IMR-90 (cell line): ENCODE data around the gene ATP6V1G1. TPM values are rescaled to one million over a fixed set of nuclear protein-coding genes. Genes with fewer than 3 reads are reported as not detected.

ENCODE experiments used
- ATAC-seq: fragments of 200-7000 bp; cut with Tn5 transposase; 2 replicates; pipeline ENCODE4 v1.9.1; 2020; ENCODE audit warnings: low read depth, mild to moderate bottlenecking, moderate library complexity
- BruUV-seq: library from RNA; stranded (reverse); fragments of 400-500 nt; replicated peaks from 2 replicates; lab custom pipeline; 2021; lab: Mats Ljungman, UMichigan
- CTCF ChIA-PET: fragments of 300-600 bp; formaldehyde crosslinking; extraction: SDS; loops from one replicate; lab custom pipeline; 2021; ENCODE audit warnings: antibody characterized with exemption; lab: Yijun Ruan, JAX
- POLR2A ChIA-PET: fragments of 300-600 bp; sonication (Branson Sonifier 250); formaldehyde crosslinking; loops from one replicate; lab custom pipeline; 2022; ENCODE audit warnings: antibody characterized with exemption; ENCODE audit not compliant: unreplicated experiment; lab: Charles Lee
- DNase-seq: peaks from one replicate; pipeline ENCODE4 v3.0.0; 2013
- H2AFZ ChIP-seq: replicated peaks from 2 replicates; pipeline ENCODE3; 2013; ENCODE audit warnings: low read length, mild to moderate bottlenecking; ENCODE audit not compliant: poor library complexity
- H2AK5ac ChIP-seq: 2 replicates; pipeline ENCODE4 v1.6.1; 2013; ENCODE audit warnings: low read depth, low read length, inconsistent platforms
- H2AK9ac ChIP-seq: replicated peaks from 2 replicates; pipeline ENCODE3; 2013; ENCODE audit warnings: mild to moderate bottlenecking, low read depth, low read length, moderate library complexity; ENCODE audit not compliant: poor library complexity
- H2BK120ac ChIP-seq: 2 replicates; pipeline ENCODE4 v1.6.1; 2013; ENCODE audit warnings: low read depth, low read length, inconsistent platforms
- H2BK15ac ChIP-seq: 3 replicates; pipeline ENCODE4 v1.6.1; 2013; ENCODE audit warnings: low read depth, low read length, inconsistent platforms
- H2BK20ac ChIP-seq: 2 replicates; pipeline ENCODE4 v1.6.1; 2013; ENCODE audit warnings: low read depth, mild to moderate bottlenecking, inconsistent platforms, low read length, moderate library complexity
- H2BK5ac ChIP-seq: 2 replicates; pipeline ENCODE4 v1.6.1; 2013; ENCODE audit warnings: mild to moderate bottlenecking, low read depth, low read length, inconsistent platforms; ENCODE audit not compliant: poor library complexity, severe bottlenecking
- H3K14ac ChIP-seq: replicated peaks from 2 replicates; pipeline ENCODE4 v1.6.1; 2013; ENCODE audit warnings: low read depth, low read length, inconsistent platforms
- H3K18ac ChIP-seq: 2 replicates; pipeline ENCODE4 v1.6.1; 2013; ENCODE audit warnings: low read depth, low read length, control low read depth
- H3K23ac ChIP-seq: 2 replicates; pipeline ENCODE4 v1.6.1; 2013; ENCODE audit warnings: low read depth, low read length, inconsistent platforms
- H3K27ac ChIP-seq: 2 replicates; pipeline ENCODE4 v1.5.1; 2013; ENCODE audit warnings: mild to moderate bottlenecking, control low read depth, low read length; ENCODE audit not compliant: insufficient read depth
- H3K27me3 ChIP-seq: 2 replicates; pipeline ENCODE4 v1.6.1; 2013; ENCODE audit warnings: low read length; ENCODE audit not compliant: control insufficient read depth, insufficient read depth
- H3K36me3 ChIP-seq: 2 replicates; pipeline ENCODE4 v1.6.1; 2013; ENCODE audit warnings: low read length, mixed read lengths; ENCODE audit not compliant: control insufficient read depth, insufficient read depth
- H3K4ac ChIP-seq: 2 replicates; pipeline ENCODE4 v1.6.1; 2013; ENCODE audit warnings: low read depth, low read length, inconsistent platforms
- H3K4me1 ChIP-seq: 2 replicates; pipeline ENCODE4 v1.6.1; 2013; ENCODE audit warnings: low read length, mixed read lengths; ENCODE audit not compliant: control insufficient read depth, insufficient read depth
- H3K4me2 ChIP-seq: 2 replicates; pipeline ENCODE4 v1.6.1; 2013; ENCODE audit warnings: low read depth, mild to moderate bottlenecking, control low read depth, low read length, moderate library complexity
- H3K4me3 ChIP-seq: 2 replicates; pipeline ENCODE4 v1.5.1; 2013; ENCODE audit warnings: low read depth, mild to moderate bottlenecking, control low read depth, low read length, moderate library complexity; ENCODE audit not compliant: insufficient read depth
- H3K56ac ChIP-seq: 2 replicates; pipeline ENCODE4 v1.6.1; 2013; ENCODE audit warnings: low read length, inconsistent platforms; ENCODE audit not compliant: insufficient read depth; ENCODE audit errors: extremely low read depth
- H3K79me1 ChIP-seq, 2 experiments: 2 replicates each; pipeline ENCODE4 v1.6.1; 2013; ENCODE audit warnings: low read length in 2 of 2, inconsistent platforms in 1 of 2, low read depth in 1 of 2
- H3K9ac ChIP-seq: 2 replicates; pipeline ENCODE4 v1.6.1; 2013; ENCODE audit warnings: low read depth, low read length, control low read depth
- H3K9me1 ChIP-seq: 2 replicates; pipeline ENCODE4 v1.6.1; 2013; ENCODE audit warnings: low read length, inconsistent platforms; ENCODE audit not compliant: insufficient read depth
- H3K9me3 ChIP-seq: 2 replicates; pipeline ENCODE4 v1.6.1; 2013; ENCODE audit warnings: low read length; ENCODE audit not compliant: control insufficient read depth, insufficient read depth
- H4K20me1 ChIP-seq: 2 replicates; pipeline ENCODE4 v1.6.1; 2013; ENCODE audit warnings: low read length, inconsistent platforms; ENCODE audit not compliant: insufficient read depth
- H4K5ac ChIP-seq: 2 replicates; pipeline ENCODE4 v1.6.1; 2013; ENCODE audit warnings: mild to moderate bottlenecking, low read depth, low read length, control low read depth
- H4K8ac ChIP-seq, 2 experiments: 2 replicates each; pipeline ENCODE4 v1.6.1; 2013; ENCODE audit warnings: low read depth in 2 of 2, low read length in 2 of 2, control low read depth in 1 of 2, inconsistent platforms in 1 of 2
- H4K91ac ChIP-seq: 2 replicates; pipeline ENCODE4 v1.6.1; 2013; ENCODE audit warnings: low read depth, low read length, inconsistent platforms; ENCODE audit not compliant: insufficient read depth
- RCOR1 ChIP-seq: IDR thresholded peaks from 2 replicates; pipeline ENCODE4 v1.6.1; 2012; ENCODE audit warnings: mild to moderate bottlenecking, low read length, improper control_type of control experiment; ENCODE audit not compliant: insufficient replicate concordance
- WGBS, 2 experiments: methylation state at CpG; one replicate each; pipeline versions ENCODE4 v1.1.5 to v1.1.7; 2013; ENCODE audit warnings: missing lambda C conversion rate in 2 of 2; ENCODE audit not compliant: insufficient read length in 1 of 2; ENCODE audit errors: extremely low coverage in 2 of 2; 5-methylcytosine and 5-hydroxymethylcytosine counted together
- dilution Hi-C: fragments of 300-500 bp; cut with HindIII; formaldehyde crosslinking; loops from one replicate; pipeline ENCODE4 v1.14.3; 2018; ENCODE audit warnings: low sequenced_read_pairs; ENCODE audit not compliant: unreplicated experiment
- in situ Hi-C: fragments of 300-500 bp; cut with MboI; formaldehyde crosslinking; loops from 3 replicates; pipeline ENCODE4 v1.14.3; 2019; ENCODE audit warnings: low sequenced_read_pairs, inconsistent platforms, mixed read lengths
- intact Hi-C: fragments of 100-400 bp; cut with micrococcal nuclease; formaldehyde crosslinking; loops from 2 replicates; pipeline ENCODE4 v1.10.0; 2022
- polyA plus RNA-seq, 3 experiments: library from polyadenylated mRNA; depleted of rRNA; stranded (reverse); fragments of >200 nt; gene quantifications; 2 replicates each; pipeline ENCODE4 v1.2.3, GENCODE V29; 2012; ENCODE audit warnings: low replicate concordance in 1 of 3
- total RNA-seq: library from RNA; depleted of rRNA; stranded (reverse); fragments of >200 nt; gene quantifications from 2 replicates; pipeline ENCODE4 v1.2.3, GENCODE V29; 2012

Gene ATP6V1G1
- total and polyA plus RNA-seq, 2 of the 4 experiments (the other 2 are of a cell fraction) = 52.0 to 70.9 TPM

DNA sequence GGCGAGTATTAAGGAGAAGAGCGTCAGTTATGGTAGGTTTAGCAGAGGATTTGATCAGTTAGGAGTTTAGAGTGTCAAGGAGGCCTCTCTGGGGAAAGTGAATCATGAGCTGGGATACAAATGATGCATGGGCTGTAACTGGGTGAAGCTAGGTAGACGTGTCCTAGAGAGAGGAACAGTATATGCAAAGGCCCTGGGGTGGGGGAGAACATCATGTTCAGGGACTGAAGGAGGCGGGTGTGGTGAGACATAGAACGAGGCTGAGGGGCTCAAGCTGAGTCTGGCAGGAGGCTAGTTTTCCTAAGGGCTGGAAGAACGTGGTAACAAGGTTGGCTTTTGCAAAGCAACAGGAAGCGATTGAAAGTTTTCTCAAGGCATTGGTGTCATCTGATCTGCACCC lies 34.0 kb downstream of the ATP6V1G1 start:
- CTCF ChIA-PET = interaction anchor here (0.9 kb wide), 1 partner anchor 11 kb away, joined by 3 read pairs; no protein-coding TSS in a partner anchor
- Histone ChIP-seq H4K5ac (no peak overlapping the region), H3K27ac (no peak overlapping the region), H3K9me3 (no peaks in the 10 kb centered on the region), H3K9me1 (peaks cover 14% of the 10 kb centered on the region), H3K4me2 (no peak overlapping the region), H2AK5ac (no peak overlapping the region), H2BK15ac (no peak overlapping the region), H2AK9ac (no peak overlapping the region), H3K18ac (no peak overlapping the region), H4K91ac (no peak overlapping the region), H3K36me3 (peaks cover 4% of the 10 kb centered on the region; the same call in 1 of the 2 replicates), H3K9ac (no peak overlapping the region), H2AFZ (peak overlapping the region; percentile 8), H2BK20ac (no peak overlapping the region), H3K27me3 (no peaks in the 10 kb centered on the region), H3K14ac (no peak overlapping the region), H4K20me1 (peaks cover 10% of the 10 kb centered on the region; the same call in 1 of the 2 replicates), H3K79me1 (peaks cover 0 to 6% of the 10 kb centered on the region in 2 experiments; a peak in 3 of 4 replicates), H4K8ac (no peak overlapping the region), H3K4ac (no peak overlapping the region; the same call in 1 of the 2 replicates), H3K4me1 (peaks cover 8% of the 10 kb centered on the region), H3K23ac (no peak overlapping the region), H2BK120ac (no peak overlapping the region), H2BK5ac (no peak overlapping the region), H3K4me3 (no peak overlapping the region), H3K56ac (no peak overlapping the region)
- WGBS, 2 experiments = 86% methylated on average over 2 of the region's 7 CpGs; no CpG with 5 or more reads in 1 of the 2 experiments
- intact Hi-C loops (no loop called here), dilution Hi-C loops (no loop called here), in situ Hi-C loops (no loop called here)
- no peak for ATAC-seq
- BruUV-seq = no TSS peak
- no peak for DNase-seq
- no peak for TF ChIP-seq RCOR1
- POLR2A ChIA-PET = no interaction called here
